Adipocyte (in vitro differentiated cells): ENCODE results near the gene OR4D6.
"Not testable (repeated sequence)": the region's sequence is repeated elsewhere in the genome, so short reads cannot be mapped to it uniquely, and the experiment has no call there.

Source experiments
- DNase-seq: peaks from one replicate; pipeline ENCODE4 v3.0.0-alpha.2; 2015; ENCODE audit warnings: low read depth
- H3K27me3 ChIP-seq: replicated peaks from 2 replicates; pipeline ENCODE4 v1.7.0; 2013; ENCODE audit warnings: mild to moderate bottlenecking, low read length, moderate library complexity; ENCODE audit not compliant: control insufficient read depth, insufficient read depth
- H3K36me3 ChIP-seq: 2 replicates; pipeline ENCODE4 v1.7.0; 2013; ENCODE audit warnings: low read length, mild to moderate bottlenecking, moderate library complexity; ENCODE audit not compliant: control insufficient read depth, insufficient read depth, severe bottlenecking
- H3K4me1 ChIP-seq: 2 replicates; pipeline ENCODE4 v1.7.0; 2013; ENCODE audit warnings: mild to moderate bottlenecking, low read length, moderate library complexity; ENCODE audit not compliant: control insufficient read depth, insufficient read depth
- H3K4me3 ChIP-seq: 2 replicates; pipeline ENCODE4 v1.7.0; 2013; ENCODE audit warnings: mild to moderate bottlenecking, low read length, moderate library complexity
- H3K9ac ChIP-seq: 2 replicates; pipeline ENCODE4 v1.7.0; 2013; ENCODE audit warnings: mild to moderate bottlenecking, low read length, moderate library complexity
- H3K9me3 ChIP-seq: 2 replicates; pipeline ENCODE4 v1.7.0; 2013; ENCODE audit warnings: mild to moderate bottlenecking, low read length, moderate library complexity; ENCODE audit not compliant: control insufficient read depth

Gene OR4D6

GRCh38 chr11:59436169-59436568 is 20.6 kb upstream of the OR4D6 start, which contains the start of gene OR5A1:
Gene OR5A1 (plus strand): TSS chr11:59436469. CDS start chr11:59443169, 6,700 bp downstream.
- no peaks in the 10 kb centered on the region for H3K9me3 ChIP-seq
- H3K27me3 ChIP-seq: no peaks in the 10 kb centered on the region
- no peaks in the 10 kb centered on the region for H3K4me1 ChIP-seq
- no peak for DNase-seq
- no peak within 1 kb of the TSS for H3K9ac ChIP-seq
- no peaks in the 10 kb centered on the region for H3K36me3 ChIP-seq
- no peak within 1 kb of the TSS for H3K4me3 ChIP-seq

- Histone ChIP-seq H3K9ac (no peak overlapping the region), H3K4me3 (no peak overlapping the region), H3K27me3 (no peaks in the 10 kb centered on the region), H3K36me3 (no peaks in the 10 kb centered on the region), H3K9me3 (no peaks in the 10 kb centered on the region), H3K4me1 (no peaks in the 10 kb centered on the region)
- DNase-seq: no peak
Observed at GRCh38 chr11:59437770-59438169, 19.0 kb upstream of the OR4D6 start.

- H3K4me1 ChIP-seq, H3K9ac ChIP-seq, H3K36me3 ChIP-seq, H3K27me3 ChIP-seq, H3K9me3 ChIP-seq, H3K4me3 ChIP-seq, DNase-seq: not testable (repeated sequence)
Observed at GRCh38 chr11:59445624-59446023, 11.1 kb upstream of the OR4D6 start.

- no peak overlapping the region for H3K9ac ChIP-seq
- H3K27me3 ChIP-seq: no peaks in the 10 kb centered on the region
- H3K36me3 ChIP-seq: no peaks in the 10 kb centered on the region
- H3K4me1 ChIP-seq: no peaks in the 10 kb centered on the region
- peaks cover 5% of the 10 kb centered on the region for H3K9me3 ChIP-seq
- H3K4me3 ChIP-seq: no peak overlapping the region
- DNase-seq: no peak
Observed at GRCh38 chr11:59448484-59448883, 8.3 kb upstream of the OR4D6 start.

GRCh38 chr11:59459916-59460315 is 3.2 kb downstream of the OR4D6 start:
- H3K36me3 ChIP-seq: no peaks in the 10 kb centered on the region
- no peaks in the 10 kb centered on the region for H3K27me3 ChIP-seq
- DNase-seq: no peak
- H3K9ac ChIP-seq: no peak overlapping the region
- H3K4me1 ChIP-seq: peaks cover 7% of the 10 kb centered on the region
- H3K9me3 ChIP-seq: no peaks in the 10 kb centered on the region
- H3K4me3 ChIP-seq: no peak overlapping the region

GRCh38 chr11:59463190-59463641 is 6.5 kb downstream of the OR4D6 start:
- Histone ChIP-seq H3K9ac (no peak overlapping the region), H3K9me3 (no peaks in the 10 kb centered on the region), H3K36me3 (no peaks in the 10 kb centered on the region), H3K27me3 (no peaks in the 10 kb centered on the region), H3K4me3 (no peak overlapping the region), H3K4me1 (peaks cover 7% of the 10 kb centered on the region)
- DNase-seq: peak; percentile 7

GRCh38 chr11:59473015-59473414 is 16.3 kb downstream of the OR4D6 start, which contains the start of gene OR4D10:
Gene OR4D10 (plus strand): TSS chr11:59473315. CDS start chr11:59477430, 4,115 bp downstream.
- no peaks in the 10 kb centered on the region for H3K9me3 ChIP-seq
- H3K4me3 ChIP-seq: no peak within 1 kb of the TSS
- peaks cover 7% of the 10 kb centered on the region for H3K27me3 ChIP-seq
- H3K9ac ChIP-seq: no peak within 1 kb of the TSS
- no peaks in the 10 kb centered on the region for H3K36me3 ChIP-seq
- no peak for DNase-seq
- no peaks in the 10 kb centered on the region for H3K4me1 ChIP-seq

- H3K27me3 ChIP-seq: peaks cover 7% of the 10 kb centered on the region
- no peaks in the 10 kb centered on the region for H3K36me3 ChIP-seq
- no peak overlapping the region for H3K4me3 ChIP-seq
- no peak overlapping the region for H3K9ac ChIP-seq
- no peaks in the 10 kb centered on the region for H3K9me3 ChIP-seq
- H3K4me1 ChIP-seq: peaks cover 7% of the 10 kb centered on the region
- no peak for DNase-seq
Observed at GRCh38 chr11:59475176-59475575, 18.4 kb downstream of the OR4D6 start.

- no peak overlapping the region for H3K9ac ChIP-seq
- H3K27me3 ChIP-seq: peaks cover 3% of the 10 kb centered on the region
- DNase-seq: no peak
- no peaks in the 10 kb centered on the region for H3K36me3 ChIP-seq
- H3K4me1 ChIP-seq: peaks cover 11% of the 10 kb centered on the region
- no peaks in the 10 kb centered on the region for H3K9me3 ChIP-seq
- H3K4me3 ChIP-seq: no peak overlapping the region
Observed at GRCh38 chr11:59479906-59480305, 23.1 kb downstream of the OR4D6 start.

GRCh38 chr11:59480359-59480758 is 23.6 kb downstream of the OR4D6 start:
- Histone ChIP-seq H3K9me3 (no peaks in the 10 kb centered on the region), H3K4me3 (no peak overlapping the region), H3K4me1 (peaks cover 11% of the 10 kb centered on the region), H3K27me3 (peaks cover 3% of the 10 kb centered on the region), H3K9ac (no peak overlapping the region), H3K36me3 (no peaks in the 10 kb centered on the region)
- no peak for DNase-seq

- H3K9me3 ChIP-seq: no peaks in the 10 kb centered on the region
- no peak for DNase-seq
Observed at GRCh38 chr11:59501931-59502330, 45.2 kb downstream of the OR4D6 start.

GRCh38 chr11:59503276-59503675 is 46.5 kb downstream of the OR4D6 start, which contains the start of gene OR4D11:
Gene OR4D11 (plus strand): TSS chr11:59503576. CDS start chr11:59503576, 0 bp downstream.
- Histone ChIP-seq H3K27me3 (peaks cover 7% of the 10 kb centered on the region), H3K36me3 (no peaks in the 10 kb centered on the region), H3K4me1 (no peaks in the 10 kb centered on the region), H3K9ac (no peak within 1 kb of the TSS), H3K9me3 (no peaks in the 10 kb centered on the region), H3K4me3 (no peak within 1 kb of the TSS)
- no peak for DNase-seq

More at GRCh38 chr11:59501931-59502330, 45.2 kb downstream of the OR4D6 start:
- Histone ChIP-seq H3K9ac (no peak overlapping the region), H3K36me3 (no peaks in the 10 kb centered on the region), H3K4me1 (no peaks in the 10 kb centered on the region), H3K4me3 (no peak overlapping the region), H3K27me3 (peaks cover 10% of the 10 kb centered on the region)
